SK-N-MC (cell line): Measurements from ENCODE around the gene BHLHE23.

Source experiments
- EZH2 ChIP-seq: fragments of 200-600 bp; sonication (generic); IDR thresholded peaks from one replicate; pipeline ENCODE4 v1.6.1; 2017; ENCODE audit warnings: antibody characterized with exemption
- FOXP2 ChIP-seq: optimal IDR thresholded peaks from 2 replicates; pipeline ENCODE3; 2011; ENCODE audit warnings: mild to moderate bottlenecking, moderate library complexity; ENCODE audit not compliant: insufficient read depth; ENCODE audit errors: extremely low read length, control extremely low read depth
- POLR2AphosphoS5 ChIP-seq: IDR thresholded peaks from 2 replicates; pipeline ENCODE4 v1.6.1; 2012; ENCODE audit warnings: mild to moderate bottlenecking, low read depth, low read length, borderline replicate concordance

DNA sequence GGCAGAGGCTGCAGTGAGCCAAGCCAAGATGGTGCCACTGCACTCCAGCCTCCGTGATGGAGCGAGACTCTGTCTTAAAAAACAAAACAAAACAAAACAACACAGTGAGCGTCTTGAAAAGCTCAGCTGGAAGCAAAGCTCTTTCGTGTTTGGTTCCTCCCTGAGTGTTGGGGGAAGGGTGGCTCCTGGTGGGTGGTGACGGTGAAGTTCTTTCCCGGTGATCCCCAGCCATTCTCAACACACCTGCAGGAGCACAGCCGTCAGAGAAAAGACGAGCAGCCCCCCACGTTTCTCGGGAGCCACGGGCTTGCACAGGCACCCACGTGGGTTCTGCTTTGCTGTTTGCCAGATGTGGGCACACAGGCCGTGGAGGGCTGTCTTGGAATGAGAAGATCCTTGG lies 3.2 kb downstream of the BHLHE23 start:
- no peak for TF ChIP-seq POLR2AphosphoS5
- TF ChIP-seq EZH2: no peak
- no peak for TF ChIP-seq FOXP2
